K562 (cell line): ENCODE data around the gene SLMAP. TPM values are rescaled to one million over a fixed set of nuclear protein-coding genes. Genes with fewer than 3 reads are reported as not detected.

Experiments used
- ATAC-seq: fragments of 200-7000 bp; cut with Tn5 transposase; 3 replicates; pipeline ENCODE4 v1.9.1; 2020; ENCODE audit warnings: moderate library complexity
- BruUV-seq: library from RNA; stranded (reverse); fragments of 400-500 nt; replicated peaks from 2 replicates; lab custom pipeline; 2021; lab: Mats Ljungman, UMichigan
- CTCF ChIA-PET: fragments of 300-600 bp; formaldehyde crosslinking; extraction: SDS; loops from one replicate; lab custom pipeline; 2021; ENCODE audit warnings: low intra/inter-chr PET ratio; lab: Yijun Ruan, JAX
- POLR2A ChIA-PET: fragments of 300-600, 350-650 bp; sonication (Branson Sonifier 250); formaldehyde crosslinking; extraction: SDS; loops from one replicate; lab custom pipeline; 2021; ENCODE audit warnings: antibody characterized with exemption, inconsistent platforms; lab: Yijun Ruan, JAX
- DNase-seq, 4 experiments: peaks; one replicate each; pipeline versions ENCODE4 v3.0.0 to v3.0.0-alpha.2; 2011 to 2018; ENCODE audit warnings: low spot score in 3 of 4, mixed read lengths in 3 of 4; ENCODE audit errors: extremely low read depth in 1 of 4
- FAIRE-seq: peaks from 2 replicates; lab custom pipeline; 2011; peaks lifted over from hg19 to GRCh38; lab: Jason Lieb, UNC
- H2AFZ ChIP-seq: 2 replicates; pipeline ENCODE4 v1.6.0; 2011; ENCODE audit warnings: low read depth, low read length, control low read depth, inconsistent platforms
- H3K27ac ChIP-seq: fragments of 200-600 bp; 3 replicates; pipeline ENCODE4 v1.8.0; 2011; ENCODE audit warnings: low read depth, mild to moderate bottlenecking, control low read depth, inconsistent platforms, low read length, moderate library complexity, mixed read lengths; ENCODE audit errors: extremely low read depth
- H3K27me3 ChIP-seq, 2 experiments: fragments of 300-600 bp in 1 of 2; 2 replicates in 1 of 2; 3 replicates in 1 of 2; pipeline versions ENCODE4 v1.6.0 to v1.8.0; 2011; ENCODE audit warnings: inconsistent platforms in 2 of 2, low read length in 2 of 2, mild to moderate bottlenecking in 1 of 2, mixed read lengths in 1 of 2, moderate library complexity in 1 of 2; ENCODE audit not compliant: control insufficient read depth in 2 of 2, insufficient read depth in 2 of 2
- H3K36me3 ChIP-seq: fragments of 300-600 bp; 3 replicates; pipeline ENCODE4 v1.8.0; 2011; ENCODE audit warnings: mild to moderate bottlenecking, low read length, inconsistent platforms; ENCODE audit not compliant: control insufficient read depth, insufficient read depth
- H3K4me1 ChIP-seq, 2 experiments: fragments of 200-600 bp in 1 of 2; replicated peaks in 1 of 2; 2 replicates in 1 of 2; 3 replicates in 1 of 2; pipeline versions ENCODE4 v1.5.1 to v1.8.0; 2011; ENCODE audit warnings: inconsistent platforms in 2 of 2, low read length in 2 of 2, mild to moderate bottlenecking in 1 of 2, mixed read lengths in 1 of 2, moderate library complexity in 1 of 2; ENCODE audit not compliant: control insufficient read depth in 2 of 2, insufficient read depth in 2 of 2
- H3K4me2 ChIP-seq: 2 replicates; pipeline ENCODE4 v1.6.1; 2011; ENCODE audit warnings: low read length, control low read depth, inconsistent platforms, mixed read lengths; ENCODE audit not compliant: insufficient read depth
- H3K4me3 ChIP-seq: fragments of 200-600 bp; sonication (generic), shearing (Covaris generic); 2 replicates; pipeline ENCODE4 v1.5.1; 2016; ENCODE audit warnings: control low read depth, inconsistent platforms
- H3K79me2 ChIP-seq: fragments of 200-600 bp; 3 replicates; pipeline ENCODE4 v1.8.0; 2011; ENCODE audit warnings: low read length, inconsistent platforms; ENCODE audit not compliant: control insufficient read depth, insufficient read depth
- H3K9ac ChIP-seq, 2 experiments: 2 replicates each; pipeline versions ENCODE4 v1.6.0 to v1.6.1; 2011; ENCODE audit warnings: low read depth in 2 of 2, low read length in 2 of 2, control low read depth in 1 of 2, inconsistent platforms in 1 of 2, mild to moderate bottlenecking in 1 of 2, mixed read lengths in 1 of 2; ENCODE audit not compliant: insufficient read depth in 1 of 2
- H3K9me1 ChIP-seq: one replicate; pipeline ENCODE4 v1.6.0; 2011; ENCODE audit warnings: inconsistent platforms, mild to moderate bottlenecking, low read length, moderate library complexity; ENCODE audit not compliant: control insufficient read depth, insufficient read depth
- H3K9me3 ChIP-seq: replicated peaks from 2 replicates; pipeline ENCODE4 v1.5.1; 2011; ENCODE audit warnings: low read depth, low read length, inconsistent platforms; ENCODE audit not compliant: control insufficient read depth, insufficient read depth
- H4K20me1 ChIP-seq: replicated peaks from 2 replicates; pipeline ENCODE4 v1.6.1; 2011; ENCODE audit warnings: low read length, inconsistent platforms, mixed read lengths; ENCODE audit not compliant: control insufficient read depth, insufficient read depth
- CHCHD3 ChIP-seq: fragments of 250-450 bp; sonication (Bioruptor Pico); IDR thresholded peaks from 2 replicates; pipeline ENCODE4 v2.1.2; 2022; ENCODE audit warnings: mild to moderate bottlenecking
- FOXA1 ChIP-seq: fragments of 450-650 bp; IDR thresholded peaks from 2 replicates; pipeline ENCODE4 v1.6.1; 2016; ENCODE audit warnings: mild to moderate bottlenecking, borderline replicate concordance
- LEF1 ChIP-seq: fragments of 450-650 bp; IDR thresholded peaks from 2 replicates; pipeline ENCODE4 v1.6.1; 2016; ENCODE audit warnings: mild to moderate bottlenecking
- NRF1 ChIP-seq, 2 experiments: fragments of 450-650 bp; IDR thresholded peaks in 1 of 2; conservative IDR thresholded peaks in 1 of 2; 2 replicates each; pipeline ENCODE4 v1.6.1; 2014; ENCODE audit warnings: mild to moderate bottlenecking in 2 of 2
- SRSF7 ChIP-seq: fragments of 200-400 bp; formaldehyde crosslinking; optimal IDR thresholded peaks from 2 replicates; pipeline ENCODE3; 2017; ENCODE audit warnings: mild to moderate bottlenecking, low read depth, low read length
- ZKSCAN1 ChIP-seq: fragments of 150-350 bp; IDR thresholded peaks from 2 replicates; pipeline ENCODE4 v1.6.1; 2016; ENCODE audit warnings: low read depth, low read length
- ZKSCAN8 ChIP-seq: fragments of 200-800 bp; sonication (Bioruptor generic); IDR thresholded peaks from 2 replicates; pipeline ENCODE4 v1.6.1; 2016; ENCODE audit warnings: missing genetic modification characterization, missing compliant biosample characterization
- ZNF140 ChIP-seq: fragments of 250-450 bp; sonication (Bioruptor Pico); IDR thresholded peaks from 2 replicates; pipeline ENCODE4 v1.8.0; 2021; ENCODE audit warnings: moderate library complexity, mild to moderate bottlenecking, inconsistent platforms
- ZNF699 ChIP-seq: fragments of 250-450 bp; sonication (Bioruptor Pico); IDR thresholded peaks from 2 replicates; pipeline ENCODE4 v1.8.0; 2021; ENCODE audit warnings: mild to moderate bottlenecking, moderate library complexity; ENCODE audit not compliant: insufficient replicate concordance
- ZSCAN29 ChIP-seq: fragments of 450-650 bp; IDR thresholded peaks from 2 replicates; pipeline ENCODE4 v1.6.1; 2017
- WGBS: fragments of 100-300 bp; shearing (Covaris generic); methylation state at CpG from one replicate; pipeline ENCODE4 v1.1.6; 2016; ENCODE audit warnings: low coverage, mixed read lengths; ENCODE audit not compliant: insufficient coverage; ENCODE audit errors: missing lambda C conversion rate; 5-methylcytosine and 5-hydroxymethylcytosine counted together
- in situ Hi-C: fragments of 300-500 bp; cut with MboI; formaldehyde crosslinking; loops from 4 replicates; pipeline ENCODE4 v1.15.0; 2018; ENCODE audit warnings: inconsistent platforms, mixed read lengths
- intact Hi-C: fragments of 100-400 bp; cut with micrococcal nuclease; formaldehyde crosslinking; loops from 2 replicates; pipeline ENCODE4 v1.14.2; 2022
- polyA plus RNA-seq, 8 experiments: library from polyadenylated mRNA; depleted of rRNA in 4 of 8; stranded (reverse) in 5 of 8; unstranded in 3 of 8; fragments of >200 nt; fragmentation: Nextera tagmentation in 2 of 8; fragmentation: Illumina TruSeq in 1 of 8; extraction: Ambion mirVana in 2 of 8; extraction: Trizol in 1 of 8; gene quantifications; 2 replicates each; pipeline versions ENCODE4 v1.2.1 to v1.2.3, GENCODE V29; 2011 to 2014; ENCODE audit warnings: inconsistent platforms in 1 of 8, missing spikeins in 1 of 8
- total RNA-seq, 7 experiments: library from RNA; depleted of rRNA in 6 of 7; stranded (reverse); fragments of >200 nt in 6 of 7; fragmentation: Illumina TruSeq in 2 of 7; extraction: Trizol in 2 of 7; gene quantifications; 2 replicates each; pipeline versions ENCODE4 v1.2.1 to v1.2.3, GENCODE V29; 2011 to 2021; ENCODE audit warnings: low replicate concordance in 1 of 7
- TF ChIP-seq, protein P1 (sequence below): fragments of 250-450 bp; sonication (Bioruptor Pico); IDR thresholded peaks from 2 replicates; pipeline ENCODE4 v1.9.0; 2021; ENCODE audit warnings: mild to moderate bottlenecking
- TF ChIP-seq, protein P2 (sequence below): fragments of 250-450 bp; sonication (Bioruptor Pico); IDR thresholded peaks from 2 replicates; pipeline ENCODE4 v1.8.0; 2021; ENCODE audit warnings: moderate library complexity, mild to moderate bottlenecking, inconsistent platforms
- TF ChIP-seq, protein P3 (sequence below): sonication (generic); formaldehyde crosslinking; IDR thresholded peaks from 2 replicates; pipeline ENCODE4 v1.8.1; 2023; ENCODE audit warnings: mild to moderate bottlenecking, missing genetic modification reagents, moderate library complexity
- TF ChIP-seq, protein P4 (sequence below): fragments of 200-400 bp; formaldehyde crosslinking; IDR thresholded peaks from 2 replicates; pipeline ENCODE4 v1.6.1; 2017; ENCODE audit warnings: mild to moderate bottlenecking, low read depth, low read length, moderate library complexity
- TF ChIP-seq, protein P5 (sequence below): fragments of 450-650 bp; IDR thresholded peaks from 2 replicates; pipeline ENCODE4 v1.6.1; 2016
- TF ChIP-seq, protein P6 (sequence below): fragments of 450-650 bp; formaldehyde crosslinking; conservative IDR thresholded peaks from 2 replicates; pipeline ENCODE4 v1.4.0; 2022; ENCODE audit warnings: mild to moderate bottlenecking, missing genetic modification characterization
- TF ChIP-seq, protein P7 (sequence below): fragments of 450-650 bp; formaldehyde crosslinking; IDR thresholded peaks from 2 replicates; pipeline ENCODE4 v1.4.0; 2020; ENCODE audit warnings: mild to moderate bottlenecking, moderate library complexity

Gene SLMAP
- total and polyA plus RNA-seq, 9 of the 15 experiments (the other 6 are each of a cell fraction or from before 2014, with no cell fraction given): 12.1 to 50.7 (median 28.3) TPM

DNA sequence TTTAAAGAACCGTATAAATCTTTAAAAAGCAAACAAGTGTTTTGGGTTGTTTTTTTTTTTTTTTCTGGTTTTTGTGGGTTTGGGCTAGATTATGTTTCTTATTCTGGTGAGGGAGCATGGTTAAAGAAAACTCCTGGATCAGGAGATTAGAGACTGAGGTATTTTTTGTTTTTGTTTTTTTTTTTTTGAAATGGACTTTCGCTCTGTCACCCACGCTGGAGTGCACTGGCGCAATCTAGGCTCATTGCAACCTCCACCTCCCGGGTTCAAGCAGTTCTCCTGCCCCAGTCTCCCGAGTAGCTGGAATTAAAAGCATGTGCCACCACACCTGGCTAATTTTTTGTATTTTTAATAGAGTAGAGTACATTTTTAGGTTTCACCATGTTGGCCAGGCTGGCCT is 95.2 kb downstream of the SLMAP start:
- H2AFZ ChIP-seq: no peak overlapping the region
- H3K36me3 ChIP-seq: peaks cover 14% of the 10 kb centered on the region; the same call in 1 of the 3 replicates
- H3K27me3 ChIP-seq: no peaks in the 10 kb centered on the region
- FAIRE-seq (no peak), ATAC-seq (no peak), DNase-seq (no peak)
- intact Hi-C loops (no loop called here), in situ Hi-C loops (no loop called here)
- H3K4me1 ChIP-seq: no peaks in the 10 kb centered on the region
- H3K9me3 ChIP-seq: no peaks in the 10 kb centered on the region
- ChIA-PET POLR2A (no interaction called here), CTCF (no interaction called here)
- no peaks in the 10 kb centered on the region for H3K79me2 ChIP-seq
- H3K9me1 ChIP-seq: no peaks in the 10 kb centered on the region
- H3K9ac ChIP-seq: no peak overlapping the region
- BruUV-seq: TSS peak; percentile 27
- no peak overlapping the region for H3K4me3 ChIP-seq
- WGBS: 100% methylated on average over 1 of the region's 6 CpGs
- H3K4me2 ChIP-seq: no peak overlapping the region
- no peaks in the 10 kb centered on the region for H4K20me1 ChIP-seq
- H3K27ac ChIP-seq: no peak overlapping the region
- TF ChIP-seq, protein P1, sequence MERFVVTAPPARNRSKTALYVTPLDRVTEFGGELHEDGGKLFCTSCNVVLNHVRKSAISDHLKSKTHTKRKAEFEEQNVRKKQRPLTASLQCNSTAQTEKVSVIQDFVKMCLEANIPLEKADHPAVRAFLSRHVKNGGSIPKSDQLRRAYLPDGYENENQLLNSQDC (CRISPR knock-in tag): no peak
- TF ChIP-seq ZSCAN29 (no peak), LEF1 (no peak), SRSF7 (no peak), CHCHD3 (CRISPR knock-in tag) (no peak), ZKSCAN1 (no peak), FOXA1 (no peak), ZNF140 (no peak), ZNF699 (CRISPR knock-in tag) (no peak), ZKSCAN8 (no peak), NRF1 (conservative IDR thresholded peaks at IDR 0.05 in 1 of 2, IDR thresholded peaks at IDR 0.05 in 1 of 2) (no peak)
- TF ChIP-seq, protein P2, sequence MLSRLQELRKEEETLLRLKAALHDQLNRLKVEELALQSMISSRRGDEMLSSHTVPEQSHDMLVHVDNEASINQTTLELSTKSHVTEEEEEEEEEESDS (CRISPR knock-in tag): no peak
- TF ChIP-seq, protein P3, sequence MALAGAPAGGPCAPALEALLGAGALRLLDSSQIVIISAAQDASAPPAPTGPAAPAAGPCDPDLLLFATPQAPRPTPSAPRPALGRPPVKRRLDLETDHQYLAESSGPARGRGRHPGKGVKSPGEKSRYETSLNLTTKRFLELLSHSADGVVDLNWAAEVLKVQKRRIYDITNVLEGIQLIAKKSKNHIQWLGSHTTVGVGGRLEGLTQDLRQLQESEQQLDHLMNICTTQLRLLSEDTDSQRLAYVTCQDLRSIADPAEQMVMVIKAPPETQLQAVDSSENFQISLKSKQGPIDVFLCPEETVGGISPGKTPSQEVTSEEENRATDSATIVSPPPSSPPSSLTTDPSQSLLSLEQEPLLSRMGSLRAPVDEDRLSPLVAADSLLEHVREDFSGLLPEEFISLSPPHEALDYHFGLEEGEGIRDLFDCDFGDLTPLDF (CRISPR knock-in tag): no peak
- TF ChIP-seq, protein P4, sequence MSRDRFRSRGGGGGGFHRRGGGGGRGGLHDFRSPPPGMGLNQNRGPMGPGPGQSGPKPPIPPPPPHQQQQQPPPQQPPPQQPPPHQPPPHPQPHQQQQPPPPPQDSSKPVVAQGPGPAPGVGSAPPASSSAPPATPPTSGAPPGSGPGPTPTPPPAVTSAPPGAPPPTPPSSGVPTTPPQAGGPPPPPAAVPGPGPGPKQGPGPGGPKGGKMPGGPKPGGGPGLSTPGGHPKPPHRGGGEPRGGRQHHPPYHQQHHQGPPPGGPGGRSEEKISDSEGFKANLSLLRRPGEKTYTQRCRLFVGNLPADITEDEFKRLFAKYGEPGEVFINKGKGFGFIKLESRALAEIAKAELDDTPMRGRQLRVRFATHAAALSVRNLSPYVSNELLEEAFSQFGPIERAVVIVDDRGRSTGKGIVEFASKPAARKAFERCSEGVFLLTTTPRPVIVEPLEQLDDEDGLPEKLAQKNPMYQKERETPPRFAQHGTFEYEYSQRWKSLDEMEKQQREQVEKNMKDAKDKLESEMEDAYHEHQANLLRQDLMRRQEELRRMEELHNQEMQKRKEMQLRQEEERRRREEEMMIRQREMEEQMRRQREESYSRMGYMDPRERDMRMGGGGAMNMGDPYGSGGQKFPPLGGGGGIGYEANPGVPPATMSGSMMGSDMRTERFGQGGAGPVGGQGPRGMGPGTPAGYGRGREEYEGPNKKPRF: no peak
- TF ChIP-seq, protein P5, sequence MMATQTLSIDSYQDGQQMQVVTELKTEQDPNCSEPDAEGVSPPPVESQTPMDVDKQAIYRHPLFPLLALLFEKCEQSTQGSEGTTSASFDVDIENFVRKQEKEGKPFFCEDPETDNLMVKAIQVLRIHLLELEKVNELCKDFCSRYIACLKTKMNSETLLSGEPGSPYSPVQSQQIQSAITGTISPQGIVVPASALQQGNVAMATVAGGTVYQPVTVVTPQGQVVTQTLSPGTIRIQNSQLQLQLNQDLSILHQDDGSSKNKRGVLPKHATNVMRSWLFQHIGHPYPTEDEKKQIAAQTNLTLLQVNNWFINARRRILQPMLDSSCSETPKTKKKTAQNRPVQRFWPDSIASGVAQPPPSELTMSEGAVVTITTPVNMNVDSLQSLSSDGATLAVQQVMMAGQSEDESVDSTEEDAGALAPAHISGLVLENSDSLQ: no peak
- TF ChIP-seq, protein P6, sequence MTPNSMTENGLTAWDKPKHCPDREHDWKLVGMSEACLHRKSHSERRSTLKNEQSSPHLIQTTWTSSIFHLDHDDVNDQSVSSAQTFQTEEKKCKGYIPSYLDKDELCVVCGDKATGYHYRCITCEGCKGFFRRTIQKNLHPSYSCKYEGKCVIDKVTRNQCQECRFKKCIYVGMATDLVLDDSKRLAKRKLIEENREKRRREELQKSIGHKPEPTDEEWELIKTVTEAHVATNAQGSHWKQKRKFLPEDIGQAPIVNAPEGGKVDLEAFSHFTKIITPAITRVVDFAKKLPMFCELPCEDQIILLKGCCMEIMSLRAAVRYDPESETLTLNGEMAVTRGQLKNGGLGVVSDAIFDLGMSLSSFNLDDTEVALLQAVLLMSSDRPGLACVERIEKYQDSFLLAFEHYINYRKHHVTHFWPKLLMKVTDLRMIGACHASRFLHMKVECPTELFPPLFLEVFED (CRISPR knock-in tag): no peak
- TF ChIP-seq, protein P7, sequence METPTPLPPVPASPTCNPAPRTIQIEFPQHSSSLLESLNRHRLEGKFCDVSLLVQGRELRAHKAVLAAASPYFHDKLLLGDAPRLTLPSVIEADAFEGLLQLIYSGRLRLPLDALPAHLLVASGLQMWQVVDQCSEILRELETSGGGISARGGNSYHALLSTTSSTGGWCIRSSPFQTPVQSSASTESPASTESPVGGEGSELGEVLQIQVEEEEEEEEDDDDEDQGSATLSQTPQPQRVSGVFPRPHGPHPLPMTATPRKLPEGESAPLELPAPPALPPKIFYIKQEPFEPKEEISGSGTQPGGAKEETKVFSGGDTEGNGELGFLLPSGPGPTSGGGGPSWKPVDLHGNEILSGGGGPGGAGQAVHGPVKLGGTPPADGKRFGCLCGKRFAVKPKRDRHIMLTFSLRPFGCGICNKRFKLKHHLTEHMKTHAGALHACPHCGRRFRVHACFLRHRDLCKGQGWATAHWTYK (CRISPR knock-in tag): no peak
